HG02759 (cell line): Measurements from ENCODE around the gene FAM241B.
A peak's percentile ranks its signal among the peaks of the same experiment; 100 is the strongest.

Experiments used
- ATAC-seq: cut with Tn5 transposase; IDR thresholded peaks from one replicate; pipeline ENCODE4 v1.9.1; 2021; ENCODE audit warnings: mild to moderate bottlenecking, moderate library complexity; ENCODE audit not compliant: unreplicated experiment

The FAM241B gene

DNA sequence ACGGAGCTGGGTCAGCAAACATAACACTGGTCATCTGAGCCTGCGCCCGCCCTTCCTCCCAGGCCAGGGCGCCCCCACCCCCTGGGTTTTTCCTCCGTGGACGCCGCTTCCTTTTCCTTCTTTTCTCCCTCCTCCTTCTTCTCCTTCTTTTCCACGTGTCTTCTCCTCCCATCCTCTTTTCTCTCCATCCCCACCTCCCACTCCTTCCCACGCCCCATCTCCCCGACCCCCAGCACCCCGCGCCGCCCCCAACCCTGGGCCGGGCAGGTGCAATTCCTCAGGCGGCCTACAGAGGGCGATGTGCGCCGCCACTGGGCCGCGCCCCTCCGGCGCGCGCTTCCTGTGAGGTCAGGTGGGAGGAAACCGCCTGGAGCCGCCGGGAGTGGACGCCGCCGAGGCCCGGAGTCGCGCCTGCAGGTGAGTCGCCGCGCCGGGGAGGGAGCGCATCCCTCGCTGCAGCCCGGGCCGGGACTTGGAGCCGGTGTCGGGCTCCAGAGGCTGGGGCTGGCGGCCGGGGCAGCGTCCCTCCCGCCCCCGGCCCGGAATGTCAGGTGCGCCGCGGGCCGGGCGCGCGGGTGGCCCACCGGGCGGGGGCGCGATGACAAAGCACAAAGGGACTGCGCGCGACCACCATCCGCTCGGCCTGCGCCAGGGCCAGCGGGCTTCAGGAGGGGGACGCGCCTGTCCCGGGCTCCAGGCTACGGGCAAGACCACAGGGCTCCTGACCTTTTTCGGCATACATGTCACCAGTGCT, at the start of gene FAM241B:
TSS of gene FAM241B (plus strand) at position 351 of the 754 bp plus-strand sequence. CDS start 1,497 bp downstream, outside the sequence.
- peak; percentile 84 for ATAC-seq

- no peak for ATAC-seq
These were observed 49.6 kb upstream of the FAM241B start for GRCh38 chr10:69580435-69580834.

- ATAC-seq = no peak
These were observed 46.9 kb upstream of the FAM241B start for GRCh38 chr10:69583106-69583505.

GRCh38 chr10:69584624-69585023, 45.4 kb upstream of the FAM241B start:
- ATAC-seq = no peak

DNA sequence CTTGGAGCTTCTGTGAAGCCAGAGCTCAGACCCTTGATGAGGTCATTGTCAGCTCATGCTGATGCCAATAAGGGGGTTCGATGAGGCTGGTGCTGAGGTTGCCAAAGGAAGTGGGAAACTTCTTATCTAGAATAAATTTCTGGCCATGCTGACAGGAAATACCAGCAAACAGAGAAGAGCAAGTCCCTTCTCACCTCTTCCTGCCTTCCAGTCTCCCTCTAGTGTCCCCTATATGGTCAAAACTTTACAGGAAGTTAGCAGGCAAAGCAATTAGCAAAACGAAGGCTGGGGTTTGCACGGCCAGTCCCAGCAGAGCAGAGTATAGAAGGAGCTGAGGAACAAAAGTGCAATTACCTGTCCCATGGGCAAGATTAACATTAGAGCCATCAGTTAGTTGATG, 41.7 kb upstream of the FAM241B start:
- no peak for ATAC-seq

DNA sequence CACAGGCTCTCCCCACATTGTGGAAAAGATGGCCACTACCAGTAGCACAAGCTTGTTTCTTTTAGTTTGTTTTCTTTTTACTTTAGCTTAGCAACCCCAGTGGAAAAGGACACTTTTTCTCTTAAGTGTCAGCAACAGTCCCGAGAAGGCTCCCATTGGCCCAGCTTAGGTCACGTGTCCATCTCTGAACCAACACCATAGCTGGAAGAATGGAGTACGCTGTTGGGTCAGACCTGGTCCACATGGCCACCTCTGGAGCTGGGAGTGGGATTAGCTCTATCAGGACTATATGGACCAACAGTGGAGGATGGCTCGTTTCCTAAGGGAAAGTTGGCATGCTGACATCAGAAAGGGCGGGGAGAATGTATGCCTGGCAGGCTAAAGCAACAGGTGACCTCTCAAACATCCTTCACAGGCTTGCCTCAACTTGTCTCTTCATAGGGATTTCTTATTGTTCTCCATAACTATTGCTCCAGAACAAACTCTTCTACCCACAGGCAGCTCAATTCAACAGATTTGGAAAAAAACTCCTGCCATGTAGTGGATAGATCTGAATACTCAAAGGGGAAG, 29.2 kb upstream of the FAM241B start:
- no peak for ATAC-seq

GRCh38 chr10:69609077-69609476, 21.0 kb upstream of the FAM241B start:
- ATAC-seq = no peak

- ATAC-seq = no peak
These were observed 17.3 kb upstream of the FAM241B start for GRCh38 chr10:69612760-69613159.

DNA sequence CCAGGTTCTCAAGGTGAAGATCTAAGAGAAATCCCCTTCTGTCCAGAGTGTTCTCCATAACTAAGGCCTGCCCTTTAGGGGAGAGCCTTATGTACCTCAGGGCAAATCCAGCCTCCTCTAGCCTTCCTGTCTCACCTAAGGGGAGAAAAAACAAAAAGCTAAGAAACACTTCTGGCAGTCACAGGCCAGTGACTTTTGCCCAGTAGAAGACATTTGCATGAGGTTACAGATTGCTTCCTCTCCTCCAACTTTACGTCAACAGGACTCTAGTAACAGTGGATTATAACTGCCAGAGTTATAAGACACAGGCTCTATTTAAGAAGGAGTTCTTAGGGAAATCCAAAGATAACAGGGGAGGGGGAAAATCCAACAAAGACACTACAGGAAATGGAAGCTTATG, 15.9 kb upstream of the FAM241B start:
- no peak for ATAC-seq

- ATAC-seq = no peak
These were observed 13.7 kb upstream of the FAM241B start for GRCh38 chr10:69616358-69616757.

DNA sequence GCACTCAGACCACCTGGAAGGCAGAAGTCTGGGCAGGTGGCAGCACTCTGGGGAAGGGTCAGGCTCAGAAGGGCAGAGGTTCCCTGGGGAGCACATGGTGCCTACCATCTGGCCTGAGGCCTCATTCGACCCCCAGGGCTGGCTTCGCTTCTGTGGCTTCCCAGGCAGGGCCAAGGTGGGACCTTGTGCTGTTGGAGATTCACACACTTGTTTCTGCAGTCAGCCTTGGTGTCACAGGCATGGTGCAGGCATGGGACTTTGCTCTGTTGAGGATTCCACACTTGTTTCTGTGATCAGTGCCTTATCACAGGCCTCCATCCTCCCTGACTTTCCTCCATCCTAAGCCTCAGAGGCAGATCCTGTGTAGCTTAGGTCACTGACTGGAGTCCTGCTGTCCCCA, 11.3 kb upstream of the FAM241B start:
- ATAC-seq = no peak

DNA sequence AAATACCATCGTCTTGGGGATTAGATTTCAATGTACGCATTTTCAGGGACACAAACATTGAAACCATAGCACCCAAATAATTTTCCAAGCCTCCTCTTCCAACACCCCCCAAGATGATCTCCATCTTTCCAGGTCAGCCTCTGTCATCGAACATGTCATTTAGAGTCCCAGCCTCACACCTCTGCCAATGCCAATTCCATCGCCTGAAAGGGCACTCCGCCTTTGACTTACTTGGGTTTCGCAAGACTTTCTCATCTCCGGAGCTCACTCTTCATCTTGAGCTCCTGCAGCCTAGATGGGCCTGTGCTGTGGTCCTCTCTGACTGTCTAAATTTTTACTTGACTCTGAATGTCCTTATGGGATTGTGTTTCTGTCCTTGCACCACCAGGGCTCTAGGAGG, 10.4 kb upstream of the FAM241B start:
- no peak for ATAC-seq

DNA sequence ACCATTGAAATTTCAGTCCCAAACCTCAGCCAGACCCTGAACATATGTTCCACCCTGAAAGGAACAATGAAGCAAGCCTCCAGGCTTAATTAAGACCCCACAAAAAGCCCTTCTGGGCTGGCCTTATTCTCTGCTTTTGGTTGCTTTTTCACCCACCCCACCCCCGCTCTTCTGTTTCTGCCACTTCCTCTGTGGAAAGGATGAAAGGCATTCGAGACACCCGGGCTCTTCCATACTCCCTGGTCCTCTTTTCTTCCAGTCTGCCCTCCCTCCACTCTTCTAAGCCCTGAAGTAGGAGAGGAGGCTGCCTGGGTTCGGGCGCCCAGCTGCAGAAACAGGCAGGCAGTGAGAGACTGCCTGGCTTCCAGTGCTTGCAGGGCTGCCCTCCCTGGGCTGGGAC, 9.4 kb upstream of the FAM241B start:
- ATAC-seq = no peak

- no peak for ATAC-seq
These were observed 5.7 kb upstream of the FAM241B start for GRCh38 chr10:69624245-69624786.

DNA sequence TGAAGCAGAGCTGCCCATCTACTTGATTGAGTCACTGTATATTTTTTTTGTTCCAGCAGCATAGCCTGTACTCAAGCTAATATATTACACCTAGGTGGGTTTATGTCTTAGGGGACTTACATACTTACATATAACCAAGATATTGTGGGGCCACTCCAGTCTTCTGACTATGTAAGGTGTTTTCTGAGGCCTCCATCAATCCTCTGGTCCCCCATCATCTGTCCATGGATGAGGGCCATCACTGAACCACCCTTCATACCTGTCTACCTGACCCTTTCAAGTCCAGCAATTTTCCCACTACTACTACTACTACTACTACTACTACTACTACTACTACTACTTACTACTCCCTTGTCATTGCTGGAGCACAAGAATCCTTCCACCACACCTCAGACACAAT, 3.2 kb upstream of the FAM241B start:
- ATAC-seq = no peak

- no peak for ATAC-seq
These were observed 1.2 kb upstream of the FAM241B start for GRCh38 chr10:69628891-69629290.

DNA sequence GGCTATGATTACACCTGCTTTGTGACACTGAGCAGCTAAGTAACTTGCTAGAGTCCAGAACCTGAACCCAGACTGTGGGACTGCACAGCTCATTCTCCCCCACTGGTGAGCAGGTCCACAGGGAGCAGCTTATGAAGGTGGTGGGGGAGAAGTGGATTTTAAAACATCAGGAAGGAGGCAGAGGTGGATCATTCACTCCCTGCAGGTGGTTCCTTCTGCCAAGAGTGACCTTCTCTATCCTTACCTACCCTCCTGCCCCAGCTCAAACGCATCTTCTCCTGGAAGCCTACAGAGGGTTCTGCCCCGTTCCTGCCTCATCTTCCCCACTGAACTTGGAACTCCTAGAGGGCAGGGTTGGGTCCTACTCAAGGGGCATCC, 539 bp upstream of the FAM241B start:
- ATAC-seq = no peak

GRCh38 chr10:69630651-69631400, 779 bp downstream of the FAM241B start:
- ATAC-seq = no peak

DNA sequence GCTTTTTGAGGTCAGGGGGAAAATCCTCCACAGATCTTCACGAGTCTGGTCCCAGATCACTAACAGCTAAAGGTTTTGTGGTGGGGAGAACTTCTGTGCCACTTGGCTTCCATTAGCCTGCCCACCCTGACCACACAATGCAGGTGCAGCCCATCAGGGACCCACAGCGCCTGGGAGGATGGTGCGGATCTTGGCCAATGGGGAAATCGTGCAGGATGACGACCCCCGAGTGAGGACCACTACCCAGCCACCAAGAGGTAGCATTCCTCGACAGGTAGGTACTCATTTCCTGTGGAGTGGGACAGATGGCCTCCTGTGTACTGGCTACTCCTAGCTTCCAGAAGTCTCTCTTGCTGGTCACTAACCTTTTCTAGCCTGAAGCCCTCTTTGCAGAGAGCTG, 1.5 kb downstream of the FAM241B start:
- ATAC-seq = no peak

DNA sequence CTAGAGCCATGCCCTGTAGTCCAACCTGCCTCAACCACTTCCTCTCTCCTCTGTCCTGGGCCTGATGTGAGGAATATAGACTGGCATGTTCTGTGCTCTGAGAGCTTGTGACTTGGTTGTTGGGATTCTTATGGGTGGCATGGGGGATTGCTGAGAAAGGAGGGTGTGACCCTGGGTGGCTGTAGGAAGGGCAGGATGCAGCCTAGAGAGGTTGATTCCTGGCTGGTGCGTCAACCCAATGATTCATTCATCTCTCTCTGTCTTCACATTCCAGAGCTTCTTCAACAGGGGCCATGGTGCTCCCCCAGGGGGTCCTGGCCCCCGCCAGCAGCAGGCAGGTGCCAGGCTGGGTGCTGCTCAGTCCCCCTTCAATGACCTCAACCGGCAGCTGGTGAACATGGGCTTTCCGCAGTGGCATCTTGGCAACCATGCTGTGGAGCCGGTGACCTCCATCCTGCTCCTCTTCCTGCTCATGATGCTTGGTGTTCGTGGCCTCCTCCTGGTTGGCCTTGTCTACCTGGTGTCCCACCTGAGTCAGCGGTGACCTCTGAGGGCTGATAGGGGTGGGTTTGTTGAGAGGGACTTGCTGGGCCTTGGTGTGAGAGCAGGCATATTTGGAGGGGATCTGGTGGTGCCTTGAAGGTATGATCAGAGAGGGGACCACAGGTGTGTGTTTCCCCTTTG, 2.6 kb downstream of the FAM241B start:
- no peak for ATAC-seq
